ENCODE measurements around the gene WDR27. TPM values are rescaled to one million over a fixed set of nuclear protein-coding genes. Genes with fewer than 3 reads are reported as not detected.
"Not testable (repeated sequence)": the region's sequence is repeated elsewhere in the genome, so short reads cannot be mapped to it uniquely, and the experiment has no call there.

WDR27 gene
- total RNA-seq, 1 donor from 2014 or later: 24.4 TPM

- no peak for ATAC-seq
Observed at GRCh38 chr6:169472786-169473416, 228.9 kb downstream of the WDR27 start.

- no peak for ATAC-seq
Observed at GRCh38 chr6:169470790-169471189, 231.0 kb downstream of the WDR27 start.

- no peak for ATAC-seq
Observed at GRCh38 chr6:169469028-169469427, 232.8 kb downstream of the WDR27 start.

- not testable (repeated sequence) for ATAC-seq
Observed at GRCh38 chr6:169467755-169468154, 234.1 kb downstream of the WDR27 start.

DNA sequence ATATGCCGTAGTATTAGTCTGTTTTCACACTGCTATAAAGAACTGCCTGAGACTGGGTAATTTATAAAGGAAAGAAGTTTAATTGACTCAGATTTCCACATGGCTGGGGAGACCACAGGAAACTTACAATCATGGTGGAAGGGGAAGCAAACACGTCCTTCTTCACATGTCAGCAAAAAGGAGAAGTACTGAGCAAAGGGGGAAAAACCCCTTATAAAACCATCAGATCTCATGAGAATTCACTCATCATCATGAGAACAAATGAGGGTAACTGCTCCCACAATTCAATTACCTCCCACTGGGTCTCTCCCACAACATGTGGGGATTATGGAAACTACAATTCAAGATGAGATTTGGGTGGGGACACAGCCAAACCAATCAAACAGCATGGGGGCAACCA lies 235.6 kb downstream of the WDR27 start:
- ATAC-seq: not testable (repeated sequence)

GRCh38 chr6:169457762-169458161 lies 244.1 kb downstream of the WDR27 start:
- no peak for ATAC-seq

DNA sequence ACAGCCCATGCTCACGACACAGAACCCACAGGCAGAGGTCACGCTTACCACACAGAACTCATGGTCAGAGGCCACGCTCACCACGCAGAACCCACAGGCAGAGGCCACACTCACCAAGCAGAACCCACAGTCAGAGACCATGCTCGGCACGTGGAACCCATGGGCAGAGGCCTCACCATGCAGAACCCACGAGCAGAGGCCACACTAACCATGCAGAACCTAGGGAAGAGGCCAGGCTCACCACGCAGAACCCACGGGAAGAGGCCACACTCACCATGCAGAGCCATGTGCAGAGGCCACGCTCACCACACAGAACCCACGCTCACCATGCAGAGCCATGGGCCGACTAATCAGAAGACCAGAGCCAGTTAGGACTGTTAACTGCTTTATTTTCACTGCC lies 245.0 kb downstream of the WDR27 start:
- ATAC-seq: no peak

DNA sequence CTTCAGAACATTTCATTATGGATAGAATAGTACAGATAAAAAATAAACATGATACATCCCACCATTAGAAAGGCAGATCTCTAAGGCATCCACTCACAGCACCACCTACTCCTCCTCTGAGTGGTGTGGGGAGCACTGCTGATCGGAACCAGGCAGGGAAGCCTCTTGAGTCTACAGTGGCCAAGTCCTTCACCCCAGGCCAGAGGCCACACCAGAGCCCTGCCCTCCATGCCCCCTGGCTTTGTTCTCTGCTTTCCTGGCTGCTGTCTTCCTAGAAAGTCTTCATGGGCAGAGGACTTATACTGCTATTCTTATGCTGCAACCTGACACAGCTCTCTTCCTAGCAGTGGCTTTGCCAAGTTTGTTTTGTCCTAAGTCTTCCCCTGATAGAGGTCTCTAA lies 246.4 kb downstream of the WDR27 start:
- no peak for ATAC-seq

DNA sequence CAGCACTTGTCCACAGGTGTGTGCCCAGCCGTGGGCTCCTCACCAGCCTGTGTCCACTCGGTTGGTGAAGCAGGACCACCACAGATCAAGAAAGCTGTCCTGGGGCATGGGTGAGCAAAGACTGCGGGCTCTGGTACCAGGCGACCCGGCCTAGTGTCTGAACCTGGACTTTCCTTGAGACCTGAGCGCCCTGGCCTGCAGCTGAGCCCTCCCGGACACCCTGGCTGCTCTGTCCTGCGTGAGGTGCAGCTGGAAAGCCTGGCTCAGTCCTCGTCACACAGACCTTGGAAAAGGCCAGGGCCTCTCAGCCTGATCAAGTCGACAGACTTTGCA lies 247.0 kb downstream of the WDR27 start:
- no peak for ATAC-seq

DNA sequence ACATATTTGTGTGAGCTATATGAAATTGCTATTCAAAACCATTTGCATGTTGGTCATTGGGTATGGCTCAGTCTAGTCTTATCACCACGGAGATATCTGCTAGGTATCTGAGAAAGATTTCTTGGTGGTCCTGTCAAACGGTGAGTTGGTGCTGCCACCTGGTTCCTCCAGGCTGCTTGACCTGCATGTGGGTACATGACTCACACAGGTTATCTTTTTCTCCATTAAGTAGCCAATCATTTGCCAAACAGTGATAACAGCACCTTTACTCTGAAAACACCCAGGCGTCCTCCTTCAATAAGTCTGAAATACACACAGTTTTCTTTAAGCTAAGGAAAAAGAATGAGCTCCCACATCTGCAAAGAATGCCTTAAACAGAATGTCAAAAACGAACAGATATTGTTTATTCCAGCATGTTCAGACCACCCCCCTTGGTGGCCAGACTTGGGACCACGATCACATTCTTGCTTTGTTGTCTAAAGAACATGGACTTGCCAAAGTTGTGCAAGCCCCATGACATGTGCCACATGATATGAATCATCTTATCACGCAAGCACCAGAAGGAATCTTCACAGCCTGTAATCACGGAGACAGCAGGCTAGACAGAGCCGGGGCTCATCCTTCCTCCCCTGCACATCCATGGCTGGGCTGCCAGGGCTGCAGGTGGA lies 247.5 kb downstream of the WDR27 start:
- ATAC-seq: no peak

- ATAC-seq: no peak
Observed at GRCh38 chr6:169452869-169453620, 248.8 kb downstream of the WDR27 start.

DNA sequence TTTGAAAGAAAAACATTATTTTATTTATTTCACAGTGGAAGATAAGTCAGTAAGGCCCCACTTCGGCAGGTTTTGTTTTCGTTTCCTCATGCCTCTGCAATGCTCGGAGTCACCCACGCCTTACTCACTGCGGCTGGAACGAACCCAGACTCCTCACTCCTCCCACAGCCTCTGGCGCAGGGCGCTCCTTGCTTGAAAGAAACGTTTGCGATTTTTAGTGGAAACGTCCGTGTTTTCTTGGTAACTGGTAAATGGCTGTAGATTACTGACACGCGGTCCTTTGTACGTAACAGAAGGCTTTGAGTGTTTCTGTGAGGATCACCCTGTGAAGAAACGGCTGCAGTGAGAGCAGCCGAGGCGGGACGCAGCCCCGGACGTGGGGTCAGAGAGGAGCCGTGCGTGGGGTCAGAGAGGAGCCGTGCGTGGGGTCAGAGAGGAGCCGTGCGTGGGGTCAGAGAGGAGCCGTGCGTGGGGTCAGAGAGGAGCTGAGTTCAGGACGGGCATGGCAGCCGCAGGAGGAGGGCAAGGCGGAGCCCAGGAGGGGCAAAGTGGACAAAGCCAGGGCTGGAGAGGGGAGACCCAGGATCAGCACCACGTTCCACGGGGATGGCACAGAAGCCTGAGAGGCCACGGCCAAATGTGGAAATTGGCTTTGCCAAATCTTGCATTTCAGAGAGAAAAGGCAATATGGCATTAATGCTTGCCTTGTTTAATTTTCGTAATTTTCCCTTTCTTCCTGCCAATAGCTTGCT lies 249.5 kb downstream of the WDR27 start:
- peak; percentile 95 for ATAC-seq

- no peak for ATAC-seq
Observed at GRCh38 chr6:169451065-169451838, 250.6 kb downstream of the WDR27 start.

DNA sequence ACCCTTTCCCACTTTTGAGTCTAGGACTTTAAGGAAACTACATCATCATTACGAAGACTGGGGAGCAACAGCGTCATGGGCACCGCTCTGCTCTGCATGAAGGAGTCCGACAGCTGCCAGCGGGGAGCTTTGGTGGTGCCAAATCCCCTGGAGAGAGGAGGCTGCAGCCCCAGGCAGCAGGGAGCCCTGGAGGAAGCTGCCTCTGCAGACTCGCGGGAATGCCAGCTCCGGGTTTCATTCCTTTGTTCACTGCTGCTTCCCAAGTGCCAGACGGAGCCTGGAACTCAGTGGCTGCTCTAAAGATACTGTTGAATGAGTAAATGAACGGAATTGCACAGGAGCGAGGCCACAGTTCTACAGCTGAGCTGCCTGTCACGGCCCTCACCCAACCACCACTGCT lies 251.7 kb downstream of the WDR27 start:
- no peak for ATAC-seq

GRCh38 chr6:169449221-169449620 lies 252.6 kb downstream of the WDR27 start:
- no peak for ATAC-seq

- ATAC-seq: peak; percentile 79
Observed at GRCh38 chr6:169445661-169446581, 255.9 kb downstream of the WDR27 start.

DNA sequence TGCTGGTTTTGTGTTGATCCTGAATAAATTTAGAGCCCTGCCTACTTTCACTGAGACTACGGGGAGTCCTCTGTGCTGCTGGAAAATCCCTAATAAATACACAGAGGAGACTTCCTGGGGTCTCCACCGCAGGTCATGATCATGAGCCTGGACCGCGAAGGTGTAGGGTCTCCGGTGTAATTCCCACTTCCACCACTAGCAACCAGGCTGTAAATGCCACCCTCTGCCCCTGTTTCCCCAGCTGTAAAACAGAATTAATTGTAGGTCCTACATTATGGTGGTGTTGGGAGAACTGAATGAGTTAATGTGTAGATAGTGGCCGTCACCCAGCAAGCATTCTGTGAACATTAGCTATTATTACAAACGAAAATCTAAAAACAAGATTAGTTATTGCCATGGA lies 256.6 kb downstream of the WDR27 start:
- ATAC-seq: no peak

DNA sequence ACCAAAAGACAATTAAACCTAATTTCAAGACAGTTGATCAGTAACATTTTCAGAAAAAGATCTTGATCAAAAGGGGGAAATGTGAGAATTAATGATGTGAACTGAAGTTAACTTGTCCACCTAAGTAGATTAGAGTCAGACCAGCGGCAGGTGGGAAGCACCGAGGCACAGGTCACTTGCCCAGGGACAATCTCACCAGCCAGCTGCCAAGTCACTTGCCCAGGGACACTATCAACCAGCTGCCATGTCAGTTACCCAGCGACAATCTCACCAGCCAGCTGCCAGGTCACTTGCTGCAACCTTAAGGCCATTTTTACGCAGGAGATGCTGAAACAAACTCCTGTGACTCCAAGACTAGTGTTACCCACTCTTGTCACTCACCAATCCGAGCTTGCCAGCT lies 260.5 kb downstream of the WDR27 start:
- ATAC-seq: no peak

GRCh38 chr6:169439710-169440109 lies 262.1 kb downstream of the WDR27 start:
- ATAC-seq: no peak

- ATAC-seq: not testable (repeated sequence)
Observed at GRCh38 chr6:169434554-169434953, 267.3 kb downstream of the WDR27 start.

GRCh38 chr6:169429001-169429400 lies 272.8 kb downstream of the WDR27 start:
- no peak for ATAC-seq

All from esophagus mucosa (tissue), 1 donor.